SK-N-MC (cell line): Measurements from ENCODE around the gene CCDC3.

ENCODE experiments used
- EZH2 ChIP-seq: fragments of 200-600 bp; sonication (generic); IDR thresholded peaks from one replicate; pipeline ENCODE4 v1.6.1; 2017; ENCODE audit warnings: antibody characterized with exemption
- FOXP2 ChIP-seq: optimal IDR thresholded peaks from 2 replicates; pipeline ENCODE3; 2011; ENCODE audit warnings: mild to moderate bottlenecking, moderate library complexity; ENCODE audit not compliant: insufficient read depth; ENCODE audit errors: extremely low read length, control extremely low read depth
- POLR2AphosphoS5 ChIP-seq: IDR thresholded peaks from 2 replicates; pipeline ENCODE4 v1.6.1; 2012; ENCODE audit warnings: mild to moderate bottlenecking, low read depth, low read length, borderline replicate concordance

- TF ChIP-seq EZH2, result no peak
- no peak for TF ChIP-seq POLR2AphosphoS5
- TF ChIP-seq FOXP2, result no peak
Observed at GRCh38 chr10:12915637-12916168, 85.8 kb downstream of the CCDC3 start.
